ENCODE measurements around the gene EIF5.

The EIF5 gene

DNA sequence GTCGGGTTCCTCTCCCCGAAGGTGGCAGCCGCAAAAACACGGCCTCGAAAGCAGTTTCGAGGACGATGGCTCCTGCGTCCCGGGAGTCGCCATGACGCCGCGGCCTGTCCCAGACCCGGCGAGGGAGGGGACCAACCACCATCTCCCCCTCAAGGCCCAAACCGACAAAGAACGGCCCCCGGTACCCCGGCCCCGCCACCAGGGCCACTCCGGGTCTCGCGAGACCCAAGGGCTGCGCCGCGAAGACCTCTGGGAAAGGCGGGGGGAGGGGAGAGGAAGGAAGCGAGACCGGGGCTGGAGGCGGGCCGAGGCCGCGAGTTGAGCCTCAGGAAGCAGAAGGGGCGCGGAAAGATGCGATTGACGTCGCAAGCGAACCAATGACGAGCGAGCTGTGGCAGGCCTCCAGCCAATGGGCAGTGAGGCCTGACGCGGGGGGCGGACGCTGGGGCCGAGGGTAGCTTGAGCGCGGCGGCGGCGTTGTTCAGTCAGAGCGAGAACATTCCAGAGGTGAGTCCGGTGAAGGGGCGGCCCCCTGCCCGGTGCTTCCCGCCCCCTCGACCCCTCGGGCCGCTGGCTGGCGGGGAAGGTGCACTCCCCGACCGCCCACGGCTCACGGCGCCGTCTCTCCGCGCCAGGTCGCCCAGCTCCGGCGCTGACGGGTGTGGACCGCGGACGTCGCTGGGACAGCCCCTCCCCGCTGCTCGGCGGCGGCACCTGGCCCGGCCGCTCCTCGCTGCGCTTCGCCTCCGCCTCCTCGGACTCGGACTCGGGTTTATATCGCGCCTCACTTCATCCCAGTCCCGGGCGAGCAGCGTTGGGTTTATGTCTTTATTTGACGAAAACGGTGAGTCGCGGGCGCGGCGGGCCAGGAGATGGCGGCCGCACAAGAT lies at the start of gene EIF5:
Gene EIF5 (plus strand): TSS at position 484 of the 890 bp plus-strand sequence. CDS start 1,624 bp downstream, outside the sequence.
- peak within 1 kb of the TSS; percentile 95 for H3K27ac ChIP-seq
- peak; percentile 92 for DNase-seq (ENCODE audit: low read depth, low spot score)

- no peak for DNase-seq (ENCODE audit: low read depth, low spot score)
Measured at GRCh38 chr14:103284574-103285467, 49.2 kb upstream of the EIF5 start.

DNA sequence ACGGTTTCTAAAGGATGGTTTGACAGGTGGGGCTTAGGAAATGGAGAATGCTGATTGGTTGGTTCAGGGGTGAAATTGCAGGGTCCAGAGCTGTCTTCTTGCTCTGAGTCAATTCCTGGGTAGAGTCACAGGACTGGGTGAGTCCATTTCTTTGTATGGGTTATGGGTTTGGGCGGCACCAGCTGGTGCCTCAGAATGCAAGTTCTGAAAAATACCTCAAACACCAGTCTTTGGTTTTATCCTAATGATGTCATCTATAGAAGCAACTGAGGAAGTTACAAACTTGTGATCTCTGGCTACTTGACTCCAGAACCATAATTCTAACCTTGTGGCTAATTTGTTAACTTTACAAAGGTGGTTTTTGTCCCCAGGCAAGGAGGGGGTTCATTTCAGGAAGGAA lies 47.6 kb upstream of the EIF5 start:
- no peak for DNase-seq (ENCODE audit: low read depth, low spot score)
- no peak overlapping the region for H3K27ac ChIP-seq

More at GRCh38 chr14:103284574-103285467, 49.2 kb upstream of the EIF5 start:
- H3K27ac ChIP-seq = no peak overlapping the region

DNA sequence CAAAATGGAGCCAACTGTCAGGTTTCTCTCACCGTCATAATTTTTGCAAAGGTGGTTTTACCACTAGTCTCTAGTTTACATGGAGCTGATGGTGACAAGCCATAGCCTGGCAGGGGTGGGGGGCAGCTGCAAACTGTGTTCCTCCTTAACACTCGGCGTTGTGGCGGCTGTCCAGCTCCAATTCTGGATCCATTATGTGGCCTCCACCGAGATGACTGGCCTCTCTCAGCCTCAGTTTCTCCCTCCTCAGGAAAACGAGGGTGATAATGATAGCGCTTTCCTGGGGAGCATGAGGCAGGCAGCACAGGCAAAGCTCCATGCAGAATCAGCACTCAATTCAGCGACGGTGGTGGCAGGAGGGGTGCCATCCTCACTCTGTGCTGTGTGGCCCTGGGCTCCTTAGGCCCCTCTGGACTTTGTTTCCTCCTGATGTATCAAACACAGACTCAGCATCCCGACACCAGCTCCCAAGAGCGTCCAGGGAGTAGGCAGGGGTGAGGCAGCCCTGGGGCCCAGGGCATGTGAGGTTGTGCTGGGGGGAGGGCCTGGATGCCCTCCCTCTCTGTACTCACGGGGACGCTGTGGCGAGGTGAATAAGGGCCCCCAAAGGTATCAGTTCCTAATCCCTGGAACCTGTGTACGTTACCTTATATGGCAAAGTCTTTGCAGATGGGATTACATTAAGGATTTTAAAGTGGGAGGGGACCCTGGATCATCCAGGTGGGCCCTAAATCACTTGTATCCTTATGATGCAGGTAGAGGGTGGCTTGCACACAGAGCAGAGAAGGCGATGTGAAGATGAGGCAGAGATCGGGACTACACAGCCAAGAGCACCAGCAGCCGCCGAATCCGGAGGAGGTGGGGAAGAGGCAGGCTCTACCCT lies 46.8 kb upstream of the EIF5 start:
- DNase-seq (ENCODE audit: low read depth, low spot score) = no peak
- no peak overlapping the region for H3K27ac ChIP-seq

DNA sequence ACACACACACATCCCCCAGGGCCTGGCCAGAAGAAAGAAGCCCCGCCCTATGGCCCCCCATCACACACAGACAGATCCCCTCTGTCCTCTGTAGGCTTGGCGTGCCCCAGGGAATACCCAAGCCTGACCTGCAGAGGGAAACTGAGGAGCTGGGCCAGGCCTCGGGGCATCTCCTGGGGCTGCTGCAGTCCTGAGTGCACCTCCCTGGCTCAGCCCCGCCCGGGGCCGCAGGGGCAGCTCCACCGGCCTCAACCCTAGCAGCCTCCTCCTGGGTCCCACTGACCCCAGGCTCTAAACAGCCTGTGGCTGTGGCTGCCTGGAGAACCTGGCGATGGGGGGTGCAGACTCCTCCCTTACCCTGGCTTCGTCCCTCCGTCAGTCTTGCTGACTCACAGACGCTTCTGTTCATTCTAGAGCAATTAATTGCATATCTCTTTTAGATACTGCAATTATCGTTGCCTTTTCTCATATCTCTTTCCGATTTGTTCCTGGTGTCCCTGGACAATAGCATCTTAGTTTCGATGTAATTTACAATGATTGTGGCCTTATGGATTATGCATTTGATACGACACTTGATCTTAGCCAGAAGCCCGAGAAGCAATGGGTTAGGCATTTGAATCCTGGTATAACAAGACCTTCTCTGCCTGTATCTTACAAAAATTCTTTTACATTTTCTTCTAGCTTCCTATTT lies 45.8 kb upstream of the EIF5 start:
- no peak overlapping the region for H3K27ac ChIP-seq
- DNase-seq (ENCODE audit: low read depth, low spot score) = no peak

DNA sequence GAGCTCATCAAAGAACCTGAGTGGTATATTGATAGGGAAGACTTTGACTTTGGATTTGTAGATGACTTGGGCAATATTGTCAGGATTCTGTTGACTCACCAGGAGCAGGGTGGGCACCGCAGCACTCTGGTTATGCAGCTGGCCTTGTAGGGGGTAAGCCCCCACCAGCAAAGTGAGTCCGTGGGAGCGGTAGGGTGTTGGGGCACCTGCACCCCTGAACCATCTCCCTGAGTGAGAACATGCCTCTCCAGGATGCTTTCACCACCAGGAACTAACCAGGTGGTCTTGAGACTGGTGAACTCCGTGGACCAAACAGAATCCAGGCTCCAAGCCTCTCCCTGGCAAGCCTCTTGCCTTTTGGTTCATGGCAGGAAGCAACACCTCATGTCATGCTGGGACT lies 44.0 kb upstream of the EIF5 start:
- no peak for DNase-seq (ENCODE audit: low read depth, low spot score)
- H3K27ac ChIP-seq = no peak overlapping the region

DNA sequence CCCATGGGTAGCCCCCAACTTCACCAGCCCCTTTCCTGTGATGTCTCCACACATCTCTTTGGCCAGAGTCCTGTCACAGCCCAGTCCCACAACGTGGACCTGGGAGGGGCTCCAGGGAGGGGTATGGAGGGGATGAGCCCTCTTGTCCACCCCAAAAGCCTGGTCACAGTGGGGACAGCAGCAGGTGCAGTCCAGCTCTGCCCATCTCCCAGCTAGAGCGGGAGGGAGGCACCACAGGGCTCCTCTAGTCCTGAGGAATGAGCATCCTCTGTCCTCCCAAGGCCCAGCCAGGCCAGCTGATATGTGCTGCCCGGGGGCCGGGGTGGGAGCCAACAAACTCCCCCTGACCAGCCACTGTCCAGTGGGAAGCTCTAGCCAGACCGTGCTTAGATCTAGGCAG lies 43.5 kb upstream of the EIF5 start:
- H3K27ac ChIP-seq = no peak overlapping the region
- no peak for DNase-seq (ENCODE audit: low read depth, low spot score)

- no peak overlapping the region for H3K27ac ChIP-seq
- no peak for DNase-seq (ENCODE audit: low read depth, low spot score)
Measured at GRCh38 chr14:103290961-103291360, 43.1 kb upstream of the EIF5 start.

GRCh38 chr14:103292426-103293374 lies 41.3 kb upstream of the EIF5 start:
- no peak for DNase-seq (ENCODE audit: low read depth, low spot score)
- H3K27ac ChIP-seq = no peak overlapping the region

DNA sequence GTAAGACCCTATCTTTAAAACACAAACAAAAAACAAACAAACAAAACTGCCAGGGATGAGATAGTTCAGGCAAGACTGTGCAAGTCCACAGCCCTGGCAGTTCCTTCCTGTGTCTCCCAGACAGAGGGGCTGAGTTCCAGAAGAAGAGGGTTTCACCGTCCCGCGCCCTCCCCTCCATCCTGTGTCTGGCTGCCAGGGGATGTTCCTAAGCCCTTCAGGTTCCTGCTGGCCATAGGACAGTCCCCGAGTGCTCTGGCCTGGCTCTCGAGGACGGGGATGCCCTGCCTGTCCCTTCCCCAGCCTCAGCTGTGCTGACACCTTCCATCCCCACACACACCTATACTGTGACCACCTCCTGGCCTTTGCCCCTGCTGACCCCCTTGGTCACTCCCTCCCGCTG lies 40.6 kb upstream of the EIF5 start:
- H3K27ac ChIP-seq = no peak overlapping the region
- DNase-seq (ENCODE audit: low read depth, low spot score) = no peak

- H3K27ac ChIP-seq = no peak overlapping the region
- no peak for DNase-seq (ENCODE audit: low read depth, low spot score)
Measured at GRCh38 chr14:103294091-103294490, 39.9 kb upstream of the EIF5 start.

GRCh38 chr14:103296007-103296406 lies 38.0 kb upstream of the EIF5 start:
- H3K27ac ChIP-seq = peak overlapping the region; percentile 26
- peak; percentile 27 for DNase-seq (ENCODE audit: low read depth, low spot score)

GRCh38 chr14:103296987-103297386 lies 37.0 kb upstream of the EIF5 start:
- H3K27ac ChIP-seq = no peak overlapping the region
- no peak for DNase-seq (ENCODE audit: low read depth, low spot score)

- DNase-seq (ENCODE audit: low read depth, low spot score) = no peak
- no peak overlapping the region for H3K27ac ChIP-seq
Measured at GRCh38 chr14:103298620-103299019, 35.4 kb upstream of the EIF5 start.

- no peak for DNase-seq (ENCODE audit: low read depth, low spot score)
- no peak overlapping the region for H3K27ac ChIP-seq
Measured at GRCh38 chr14:103301512-103302354, 32.3 kb upstream of the EIF5 start.

GRCh38 chr14:103302966-103303365 lies 31.1 kb upstream of the EIF5 start:
- no peak for DNase-seq (ENCODE audit: low read depth, low spot score)
- H3K27ac ChIP-seq = no peak overlapping the region

GRCh38 chr14:103304706-103305105 lies 29.3 kb upstream of the EIF5 start:
- H3K27ac ChIP-seq = no peak overlapping the region
- DNase-seq (ENCODE audit: low read depth, low spot score) = no peak

Measured in epithelial cell of prostate (primary cell).